Heart left ventricle (tissue), 13 donors: ENCODE measurements around the gene RSPH6A.

ENCODE experiments used
- POLR2A ChIP-seq, 2 donors: fragments of 450-650 bp; IDR thresholded peaks; one replicate each; pipeline ENCODE4 v1.6.1; 2017; ENCODE audit warnings: antibody characterized with exemption in 2 of 2, mild to moderate bottlenecking in 2 of 2, moderate library complexity in 2 of 2
- TF ChIP-seq, protein P1 (sequence below), 12 donors: fragments of 200-600 bp; sonication (generic) in 4 of 12; IDR thresholded peaks; one replicate each; pipeline versions ENCODE4 v1.5.0 to v1.8.0; 2018 to 2022; ENCODE audit warnings: antibody characterized with exemption in 12 of 12, mild to moderate bottlenecking in 5 of 12
- donor health status: ischemic (EF 13 %, LVEDD 7.1; RV severe dilation, severe dysfunction).
- donor health status: DM: no; HTN: yes; CAD: no.
- donor health status: DM: no; HTN: no; CAD: no.
- donor health status: ischemic (EF 25% LVEDD 6.9; RV normal size, moderate dysfunction).
- donor health status: ischemic (EF 25% LVEDD 5.7; RV mildly dilated, moderate dysfunction).
- donor health status: ischemic (EF 35%, LVEDD 5.7; RV mildly dilated, moderate dysfunction).
- donor health status: nonischemic (EF 11% LVEDD 7.7; RV severe dilation, severe dysfunction).
- donor health status: DM: yes; HTN: yes; CAD: no.
- donor health status: PGD.
- donor health status: ischemic (EF 29% LVEDD 5.4; RV normal size, mild dysfunction).
- donor health status: nonischemic (EF 23%, LVEDD 6.1; RV moderate dilation, normal function).

DNA sequence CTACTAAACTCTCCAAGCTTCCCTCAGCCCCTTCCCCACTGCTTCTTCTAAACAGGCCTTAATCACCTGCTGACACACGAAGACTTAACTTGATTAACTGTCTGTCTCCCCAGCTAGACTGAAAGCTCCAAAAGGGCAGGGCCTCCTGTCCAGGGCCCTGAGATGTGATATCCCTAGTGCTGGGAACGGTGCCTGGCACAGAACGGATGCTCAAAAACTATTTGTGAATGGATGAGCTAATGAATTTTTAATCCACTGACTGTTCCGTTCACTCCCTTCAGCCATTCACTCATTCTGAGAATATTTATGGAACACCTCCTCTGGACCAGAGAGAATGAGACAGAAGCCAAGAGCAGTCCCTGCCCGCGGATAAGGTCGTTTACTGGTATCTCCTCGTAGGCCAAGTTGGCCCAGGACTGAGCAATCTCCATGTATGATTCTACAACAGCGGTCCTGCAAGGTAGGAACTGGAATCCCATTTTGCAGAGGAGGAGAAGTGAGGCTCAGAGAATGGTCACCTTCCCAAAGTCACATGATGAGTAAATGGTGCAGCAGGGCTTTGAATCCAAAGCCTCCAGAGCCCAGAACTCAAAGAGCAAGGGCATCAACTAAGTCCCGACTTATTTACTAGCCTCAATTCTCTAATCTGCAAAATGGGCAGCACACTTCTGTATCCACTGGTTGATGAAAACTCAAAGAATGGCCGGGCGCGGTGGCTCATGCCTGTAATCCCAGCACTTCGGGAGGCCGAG is 25.9 kb downstream of the RSPH6A start:
- TF ChIP-seq, protein P1, sequence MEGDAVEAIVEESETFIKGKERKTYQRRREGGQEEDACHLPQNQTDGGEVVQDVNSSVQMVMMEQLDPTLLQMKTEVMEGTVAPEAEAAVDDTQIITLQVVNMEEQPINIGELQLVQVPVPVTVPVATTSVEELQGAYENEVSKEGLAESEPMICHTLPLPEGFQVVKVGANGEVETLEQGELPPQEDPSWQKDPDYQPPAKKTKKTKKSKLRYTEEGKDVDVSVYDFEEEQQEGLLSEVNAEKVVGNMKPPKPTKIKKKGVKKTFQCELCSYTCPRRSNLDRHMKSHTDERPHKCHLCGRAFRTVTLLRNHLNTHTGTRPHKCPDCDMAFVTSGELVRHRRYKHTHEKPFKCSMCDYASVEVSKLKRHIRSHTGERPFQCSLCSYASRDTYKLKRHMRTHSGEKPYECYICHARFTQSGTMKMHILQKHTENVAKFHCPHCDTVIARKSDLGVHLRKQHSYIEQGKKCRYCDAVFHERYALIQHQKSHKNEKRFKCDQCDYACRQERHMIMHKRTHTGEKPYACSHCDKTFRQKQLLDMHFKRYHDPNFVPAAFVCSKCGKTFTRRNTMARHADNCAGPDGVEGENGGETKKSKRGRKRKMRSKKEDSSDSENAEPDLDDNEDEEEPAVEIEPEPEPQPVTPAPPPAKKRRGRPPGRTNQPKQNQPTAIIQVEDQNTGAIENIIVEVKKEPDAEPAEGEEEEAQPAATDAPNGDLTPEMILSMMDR (IDR thresholded peaks at IDR 0.05) = no peak
- TF ChIP-seq POLR2A (IDR thresholded peaks at IDR 0.05) = no peak
